GM21825 (cell line): ENCODE results near the gene MRPL21.
"Not testable (repeated sequence)": the region's sequence is repeated elsewhere in the genome, so short reads cannot be mapped to it uniquely, and the experiment has no call there.

Experiments
- ATAC-seq: cut with Tn5 transposase; IDR thresholded peaks from one replicate; pipeline ENCODE4 v1.9.1; 2021; ENCODE audit warnings: mild to moderate bottlenecking, moderate library complexity; ENCODE audit not compliant: unreplicated experiment

The MRPL21 gene

DNA sequence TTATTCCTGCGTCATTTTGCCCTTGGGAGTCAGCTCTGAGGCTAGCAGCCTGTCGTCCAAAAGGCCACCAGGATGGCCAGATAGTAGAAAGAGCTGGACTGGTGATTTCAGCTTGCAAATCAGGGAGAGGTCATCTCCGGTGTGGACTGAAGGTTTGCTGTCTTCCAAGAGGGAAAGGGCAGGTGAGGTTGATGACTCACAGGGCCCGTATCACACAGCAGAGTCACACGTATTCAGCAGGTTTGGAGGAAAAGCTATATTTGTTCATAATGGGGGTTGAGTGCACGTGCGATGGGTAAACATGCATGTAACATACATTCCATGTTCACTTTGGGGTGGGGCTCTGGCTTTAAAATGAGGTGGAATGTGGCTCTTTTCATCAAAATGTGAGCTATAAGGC, 25.6 kb downstream of the MRPL21 start:
- ATAC-seq = no peak

DNA sequence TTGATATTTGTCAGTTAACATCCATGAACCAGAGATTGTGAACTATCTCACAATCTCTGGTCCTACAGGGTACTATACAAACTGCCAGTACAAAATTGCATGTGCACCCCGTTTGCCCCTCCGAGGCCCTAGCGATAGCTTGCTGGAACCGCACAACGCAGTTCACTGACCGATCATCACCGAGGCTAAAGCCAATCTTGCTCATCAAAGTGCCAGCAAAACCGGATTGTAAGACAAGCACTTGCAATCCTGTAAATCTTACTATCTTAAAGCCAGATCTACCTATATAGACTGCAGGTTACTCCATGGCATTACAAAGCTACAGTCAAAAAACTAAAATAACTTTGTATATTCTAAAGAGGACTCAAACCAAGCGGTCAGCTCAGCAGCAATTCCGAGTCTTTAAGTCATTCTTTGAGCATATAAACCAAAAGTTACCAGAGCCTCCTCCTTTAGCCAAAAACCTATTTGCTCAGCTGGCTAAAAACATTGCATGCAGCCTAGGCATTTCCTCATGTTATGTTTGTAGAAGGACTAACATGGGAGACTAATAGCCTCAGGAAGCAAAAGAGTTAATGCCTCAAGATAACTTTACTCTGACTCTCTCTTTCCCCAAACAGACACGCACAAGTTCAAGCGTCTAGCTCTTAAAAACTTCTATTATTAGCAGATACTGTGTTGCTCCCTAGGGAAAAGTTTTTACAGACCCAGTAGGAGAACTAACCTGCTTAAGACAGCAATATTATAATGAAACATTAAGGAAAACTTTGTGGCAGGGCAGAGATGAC, 31.2 kb downstream of the MRPL21 start:
- ATAC-seq = no peak

DNA sequence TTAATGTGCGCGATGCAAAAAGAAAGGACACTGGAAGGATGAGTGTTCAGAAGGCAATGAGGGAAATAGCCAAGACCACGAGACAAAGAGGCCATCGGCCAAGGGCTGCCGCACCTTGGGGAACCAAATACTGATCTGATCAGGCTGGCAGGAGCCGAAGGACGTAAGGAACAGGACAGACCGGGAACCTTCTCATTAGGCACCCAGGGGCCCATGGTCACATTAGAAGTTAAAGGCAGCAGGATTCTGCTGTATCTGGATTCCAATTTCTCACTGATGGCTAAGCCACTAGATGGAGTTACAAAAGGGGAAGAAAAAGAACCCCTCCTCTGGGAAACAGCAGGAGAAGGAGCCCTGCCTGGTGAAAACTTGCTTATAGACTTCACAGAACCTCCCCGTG, 33.2 kb downstream of the MRPL21 start:
- no peak for ATAC-seq

DNA sequence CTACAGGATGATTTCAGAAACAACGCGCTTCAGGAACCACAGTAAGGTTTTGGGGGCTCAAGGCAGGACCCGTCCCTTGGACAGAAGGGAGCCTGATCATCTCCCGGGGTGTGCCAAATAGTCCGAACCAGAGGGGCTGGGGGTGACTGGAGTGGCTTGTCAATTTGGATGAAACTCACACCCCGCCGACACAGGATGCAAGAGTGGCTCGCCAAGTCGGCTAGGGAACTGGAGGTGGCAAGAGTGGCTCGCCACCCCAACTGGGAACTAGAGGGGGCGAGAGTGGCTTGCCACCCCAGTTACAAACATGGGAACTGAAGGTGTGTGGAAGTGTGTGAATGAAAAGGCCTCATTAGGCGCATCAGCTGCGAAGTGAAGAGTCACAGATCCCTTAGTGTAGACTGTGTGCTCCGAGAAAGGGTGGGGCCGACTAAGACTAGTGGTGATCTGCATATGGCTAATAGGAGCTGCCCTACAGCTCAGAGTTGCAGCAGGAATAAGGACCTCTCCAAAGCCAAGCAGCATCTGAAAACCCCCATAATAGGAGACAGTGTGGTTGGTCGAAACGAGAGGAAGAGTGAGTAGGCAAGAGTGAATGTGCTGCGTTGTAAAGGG, 35.3 kb downstream of the MRPL21 start:
- ATAC-seq = no peak

DNA sequence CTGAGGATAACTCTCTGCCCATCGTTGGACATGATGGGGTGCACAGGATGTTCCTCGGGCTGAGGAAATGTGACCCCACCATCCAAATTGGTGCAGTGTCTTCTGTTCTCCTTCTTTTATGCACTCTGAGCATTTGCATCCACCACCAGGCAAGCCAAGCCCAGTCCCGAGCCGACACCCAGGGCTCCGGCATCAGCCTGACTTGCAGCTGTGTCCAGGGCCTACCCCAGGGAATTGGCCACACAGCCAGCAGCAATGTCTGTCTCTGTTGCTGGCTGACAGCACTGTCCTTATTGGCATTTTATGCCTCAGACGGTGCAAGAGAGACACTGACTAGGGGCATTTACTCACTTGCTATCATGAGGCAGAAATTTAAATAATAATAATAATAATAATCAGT, 36.6 kb downstream of the MRPL21 start:
- no peak for ATAC-seq

DNA sequence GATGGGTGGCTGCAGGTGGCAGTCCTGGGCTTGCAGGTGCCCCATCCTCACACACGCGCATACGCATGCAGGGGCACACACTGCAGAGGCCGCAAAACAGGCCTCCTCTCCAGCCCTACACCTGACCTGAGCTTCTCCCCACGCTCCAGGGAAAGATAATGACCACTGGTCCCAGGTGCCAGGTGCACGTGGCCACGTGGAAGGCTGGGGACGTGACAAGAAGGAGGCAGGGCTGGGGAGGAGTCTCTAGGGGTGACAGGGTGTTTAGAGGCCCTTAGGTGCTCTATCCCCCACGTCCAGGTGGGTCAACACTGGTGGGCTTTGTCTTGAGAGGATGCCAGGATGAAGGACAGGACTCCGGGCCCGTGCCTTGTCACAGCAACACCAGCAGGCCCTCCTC, 38.4 kb downstream of the MRPL21 start:
- ATAC-seq = no peak

DNA sequence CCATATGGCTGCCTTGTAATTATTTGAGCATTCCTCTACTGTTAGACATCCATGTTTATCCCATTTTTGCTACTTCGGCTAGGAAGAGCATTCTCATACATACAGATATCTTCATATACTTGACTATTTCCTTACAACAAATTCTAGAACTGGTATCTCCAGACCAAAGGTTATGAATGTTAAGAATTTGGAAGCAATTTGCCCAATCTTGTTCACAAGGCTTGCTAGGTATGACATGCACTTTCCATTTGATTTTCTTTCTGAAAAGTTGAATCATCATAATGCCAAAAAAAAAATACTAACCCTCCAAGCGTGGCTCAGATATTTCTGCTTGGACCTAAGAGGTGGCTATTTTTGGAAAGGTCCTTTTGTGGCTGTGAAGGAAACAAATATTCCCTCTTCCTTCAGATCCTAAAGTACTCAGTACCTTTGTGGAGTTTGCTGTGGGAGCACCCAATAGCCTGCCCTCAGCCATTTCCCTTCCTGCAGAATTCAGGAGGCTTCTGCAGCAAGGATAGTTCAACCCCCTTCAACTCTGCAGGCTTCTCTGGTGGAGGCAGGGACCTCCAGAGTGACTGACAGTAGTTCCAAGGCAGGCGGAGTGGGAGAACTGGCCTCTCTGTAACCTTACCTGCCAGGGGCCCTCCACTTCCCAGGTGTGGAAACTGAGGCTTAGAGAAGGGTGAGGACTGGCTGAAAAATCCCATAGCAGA, 39.9 kb downstream of the MRPL21 start:
- no peak for ATAC-seq

DNA sequence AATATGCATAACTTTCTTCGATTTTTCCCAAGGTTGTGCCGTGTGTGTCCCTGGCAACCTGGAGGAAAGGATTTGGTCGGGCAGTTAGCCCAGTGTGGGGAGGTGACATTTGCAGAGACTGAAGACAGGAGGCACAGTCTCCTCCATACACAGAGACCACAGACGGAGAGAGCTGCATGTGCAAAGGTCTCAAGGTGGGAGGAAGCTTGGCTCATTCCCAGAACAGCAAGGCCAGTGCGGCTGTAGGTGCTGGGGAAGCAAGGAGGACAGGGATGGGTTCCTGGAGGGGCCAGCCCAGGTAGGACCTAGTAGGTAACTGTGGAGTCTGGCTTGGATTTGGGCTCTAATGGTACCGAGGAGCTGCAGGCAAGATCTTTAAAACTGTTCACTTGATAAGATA, 41.2 kb downstream of the MRPL21 start:
- ATAC-seq = no peak

DNA sequence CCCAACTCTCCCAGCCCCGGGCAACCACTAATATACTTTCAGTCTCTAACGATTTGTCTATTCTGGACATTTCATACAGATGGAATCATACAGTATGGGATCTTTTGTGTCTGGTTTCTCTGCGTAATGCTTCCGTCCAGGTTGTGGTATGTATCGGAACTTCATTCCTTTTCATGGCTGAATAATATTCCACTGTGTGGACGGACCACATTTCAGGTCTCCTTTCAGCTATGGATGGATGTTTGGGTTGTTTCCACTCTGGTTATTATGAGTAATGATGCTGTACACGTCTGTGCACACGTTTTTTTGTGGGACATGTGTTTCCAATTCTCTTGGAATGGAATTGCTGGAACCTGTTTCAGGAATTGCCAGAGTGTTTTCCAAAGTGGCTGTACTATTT, 44.5 kb downstream of the MRPL21 start:
- no peak for ATAC-seq

DNA sequence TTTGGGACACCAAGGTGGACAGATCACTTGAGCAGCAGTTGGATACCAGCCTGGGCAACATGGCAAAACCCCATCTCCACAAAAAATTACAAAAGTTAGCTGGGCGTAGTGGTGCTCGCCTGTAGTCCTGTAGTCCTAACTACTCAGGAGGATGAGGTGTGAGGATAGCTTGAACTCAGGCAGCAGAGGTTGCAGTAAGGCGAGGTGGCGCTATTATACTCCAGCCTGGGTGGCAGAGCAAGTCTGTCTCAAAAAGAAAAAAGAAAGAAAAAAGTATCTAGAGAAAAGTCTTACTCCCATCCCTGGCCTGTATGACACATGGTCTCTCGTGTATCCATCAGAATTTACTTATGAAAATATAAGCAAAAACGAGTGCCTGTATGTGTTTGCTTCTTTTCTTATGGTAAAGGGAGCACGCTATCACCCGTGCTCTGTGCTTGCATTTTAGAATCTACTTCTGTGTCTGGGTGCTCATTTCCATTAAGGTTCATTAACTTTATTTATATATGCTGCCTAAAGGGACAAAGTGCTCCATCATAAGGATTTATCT, 46.5 kb downstream of the MRPL21 start:
- no peak for ATAC-seq

DNA sequence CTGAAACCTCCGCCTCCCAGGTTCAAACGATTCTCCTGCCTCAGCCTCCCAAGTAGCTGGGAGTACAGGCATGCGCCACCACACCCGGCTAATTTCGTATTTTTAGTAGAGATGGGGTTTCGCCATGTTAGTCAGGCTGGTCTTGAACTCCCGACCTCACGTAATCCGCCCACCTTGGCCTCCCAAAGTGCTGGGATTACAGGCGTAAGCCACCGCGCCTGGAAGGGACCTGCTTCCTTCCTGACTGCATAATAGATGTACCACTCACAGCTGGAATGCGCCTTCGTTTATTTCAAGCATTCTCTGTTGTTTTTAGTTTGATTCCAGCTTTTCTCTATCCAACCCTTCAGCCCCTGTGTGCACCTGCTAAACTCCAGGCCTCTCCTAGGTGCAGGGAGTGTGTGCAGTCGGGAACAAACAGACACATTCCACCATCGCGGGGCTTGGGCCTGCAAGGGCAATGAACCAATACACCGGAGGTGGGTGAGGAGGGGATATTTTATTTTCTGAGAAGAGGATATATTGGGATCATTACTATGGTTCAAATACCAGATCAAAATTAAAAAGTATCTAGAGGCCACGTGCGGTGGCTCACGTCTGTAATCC, 47.1 kb downstream of the MRPL21 start:
- ATAC-seq = not testable (repeated sequence)

DNA sequence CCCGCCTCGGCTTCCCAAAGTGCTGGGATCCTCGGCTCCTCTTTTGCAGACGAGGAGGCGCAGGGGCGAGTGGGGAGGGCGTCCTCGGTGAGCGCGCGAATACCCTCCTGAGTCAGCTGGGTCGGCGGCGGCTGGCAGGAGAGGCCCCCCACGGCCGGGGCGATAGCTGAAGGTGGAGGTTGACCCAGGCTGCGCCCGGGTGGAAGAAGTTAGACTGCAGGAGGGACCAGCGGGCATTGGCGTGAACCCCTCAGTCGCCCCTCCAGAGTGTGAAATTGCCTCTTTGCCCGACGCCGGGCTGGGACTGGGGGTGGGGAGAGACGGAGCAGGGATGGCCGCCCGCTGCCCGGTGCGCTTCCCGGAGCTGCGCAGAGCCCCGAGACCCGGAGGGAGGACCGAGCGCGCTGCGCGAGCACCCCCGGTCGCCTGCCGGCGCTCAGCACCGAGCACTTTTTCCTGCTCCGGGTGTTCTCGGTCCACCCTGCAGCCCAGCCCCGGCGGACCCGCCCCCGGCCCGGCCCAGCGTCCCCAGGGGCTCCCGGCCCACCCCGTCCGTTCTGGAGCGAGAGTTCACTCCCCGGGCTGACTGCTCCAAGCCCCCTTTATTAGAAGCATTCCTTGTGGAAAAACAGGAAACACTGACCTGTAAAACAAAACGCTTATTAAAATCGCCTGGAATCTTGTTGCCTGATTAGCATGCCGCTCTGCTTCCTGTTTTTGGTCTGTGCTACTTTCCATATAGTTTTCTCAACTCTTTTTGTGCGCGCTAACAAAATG, 48.2 kb downstream of the MRPL21 start:
- no peak for ATAC-seq

DNA sequence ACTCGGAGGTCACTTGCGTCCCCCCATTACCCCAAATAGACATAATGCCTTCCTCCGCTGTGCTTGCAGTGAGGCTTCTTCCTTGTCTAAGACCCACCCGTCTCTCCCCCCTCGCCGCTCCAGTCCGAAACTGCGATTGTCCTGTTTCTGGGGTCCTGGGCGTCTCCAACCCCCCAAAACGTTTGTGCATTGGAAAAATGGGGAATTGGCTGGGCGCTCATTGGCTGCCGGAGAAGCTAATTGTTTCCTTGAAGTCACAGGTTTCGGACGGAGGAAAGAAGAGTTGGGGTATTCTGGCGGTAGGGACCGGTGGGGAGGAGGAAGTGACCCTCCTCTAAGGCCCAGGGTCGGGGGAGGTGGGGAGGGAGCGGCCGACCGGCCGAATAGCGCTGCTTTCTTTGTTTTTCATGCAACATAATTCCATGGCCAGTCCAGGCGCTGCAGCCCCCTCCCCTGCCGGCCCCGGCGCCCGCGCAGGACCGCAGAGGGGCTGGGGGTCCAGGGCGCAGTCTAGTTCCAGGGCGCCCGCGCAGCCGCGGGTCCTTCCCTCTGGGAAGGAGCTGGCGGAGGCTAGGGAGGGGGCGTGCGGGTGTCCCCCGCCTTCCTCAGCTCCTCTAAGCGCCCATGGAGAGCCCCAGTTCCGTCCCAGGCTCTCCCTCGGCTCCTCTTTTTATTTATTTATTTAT, 49.2 kb downstream of the MRPL21 start:
- no peak for ATAC-seq

DNA sequence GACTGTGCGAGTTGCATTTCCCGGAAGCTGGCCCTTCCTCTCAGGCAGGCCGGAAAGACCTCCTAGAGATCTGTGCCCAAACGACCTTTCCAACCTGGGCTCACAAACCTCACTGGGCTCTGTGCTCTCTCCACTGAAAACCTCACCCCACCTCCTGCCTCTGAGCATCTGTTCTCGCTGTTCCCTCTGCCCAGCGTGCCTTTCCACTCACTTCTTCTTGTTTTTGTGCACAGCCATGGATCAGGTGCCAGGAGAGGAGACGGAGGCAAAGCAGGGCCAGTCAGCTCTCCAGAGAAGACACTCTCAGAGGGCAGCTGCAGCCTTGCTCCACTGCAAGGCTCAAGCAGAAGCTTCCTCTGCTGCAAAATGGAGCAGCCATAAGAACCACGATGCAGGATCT, 51.0 kb downstream of the MRPL21 start:
- no peak for ATAC-seq

DNA sequence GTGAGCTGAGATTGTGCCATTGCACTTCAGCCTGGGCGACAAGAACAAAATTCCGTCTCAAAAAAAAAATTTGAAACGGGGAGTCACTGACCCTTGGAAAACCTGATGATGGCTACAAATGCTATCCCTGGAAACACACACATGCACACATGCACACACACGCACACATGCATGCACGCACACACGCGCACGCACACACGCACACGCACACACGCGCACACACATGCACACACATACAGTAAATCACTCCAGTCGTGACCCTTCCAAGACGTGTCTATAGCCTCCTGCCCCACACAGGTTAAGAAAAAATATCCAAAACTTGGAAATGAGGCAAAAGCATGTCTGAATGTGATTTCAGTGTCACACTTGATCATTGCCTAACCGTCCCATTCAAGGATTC, 55.2 kb downstream of the MRPL21 start:
- ATAC-seq = no peak

DNA sequence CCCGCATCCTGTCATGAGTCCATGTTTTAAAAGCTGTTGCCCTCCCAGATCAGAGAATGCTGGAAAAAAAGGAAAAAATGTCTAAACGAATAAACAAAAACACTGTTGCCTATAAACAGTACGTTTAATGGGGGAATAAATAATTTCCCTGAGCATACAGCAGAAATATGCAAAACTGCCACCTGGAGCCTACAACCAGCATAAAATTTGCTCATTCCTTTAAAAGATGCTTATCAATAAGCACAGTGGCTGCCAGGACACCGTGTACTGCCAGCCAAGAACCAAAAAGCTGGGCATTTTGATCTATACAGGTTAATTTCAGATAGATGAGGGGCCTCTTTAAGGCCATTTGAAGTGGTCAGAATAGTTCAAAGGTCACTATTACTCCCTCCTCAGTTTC, 56.2 kb downstream of the MRPL21 start:
- no peak for ATAC-seq

DNA sequence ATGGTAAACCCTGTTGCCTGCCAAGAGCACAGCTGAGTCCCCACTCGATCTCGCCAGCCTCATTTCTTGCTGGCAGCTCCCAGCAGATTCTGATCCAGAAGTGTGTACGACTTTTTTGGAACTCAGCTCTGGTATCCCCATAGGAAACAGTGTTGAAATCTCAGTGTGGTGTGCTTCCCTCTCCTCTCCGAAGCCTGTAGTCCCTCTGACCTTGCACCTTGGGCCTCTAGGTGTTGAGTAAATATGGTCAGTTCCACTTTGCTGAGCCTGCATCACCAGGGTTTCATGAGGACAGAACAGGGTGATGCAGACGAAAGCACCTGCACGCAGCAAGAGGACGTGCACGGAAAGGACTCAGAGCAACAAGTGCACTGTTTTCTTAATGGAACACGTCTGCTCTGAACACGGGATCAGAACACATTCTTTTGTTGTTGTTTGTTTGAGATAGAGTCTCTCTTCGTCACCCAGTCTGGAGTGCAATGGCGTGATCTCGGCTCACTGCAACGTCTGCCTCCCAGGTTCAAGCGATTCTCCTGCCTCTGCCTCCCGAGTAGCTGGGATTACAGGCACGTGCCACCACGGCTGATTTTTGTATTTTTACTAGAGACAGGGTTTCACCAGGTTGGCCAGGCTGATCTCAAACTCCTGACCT, 58.2 kb downstream of the MRPL21 start:
- ATAC-seq = no peak

DNA sequence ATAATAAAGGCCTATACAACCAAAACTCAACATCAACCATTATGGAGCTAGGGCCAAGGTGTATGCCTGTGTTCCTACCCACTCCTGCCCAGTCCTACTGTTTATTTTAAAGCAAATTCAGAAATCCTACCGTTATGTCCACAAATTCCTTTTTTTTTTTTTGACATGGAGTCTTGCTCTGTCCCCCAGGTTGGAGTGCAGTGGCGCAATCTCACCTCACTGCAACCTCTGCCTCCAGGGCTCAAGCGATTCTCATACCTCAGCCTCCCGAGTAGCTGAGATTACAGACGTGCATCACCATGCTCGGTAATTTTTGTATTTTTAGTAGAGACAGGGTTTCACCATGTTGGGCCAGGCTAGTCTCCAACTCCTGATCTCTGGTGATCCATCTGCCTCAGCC, 58.8 kb downstream of the MRPL21 start:
- no peak for ATAC-seq

DNA sequence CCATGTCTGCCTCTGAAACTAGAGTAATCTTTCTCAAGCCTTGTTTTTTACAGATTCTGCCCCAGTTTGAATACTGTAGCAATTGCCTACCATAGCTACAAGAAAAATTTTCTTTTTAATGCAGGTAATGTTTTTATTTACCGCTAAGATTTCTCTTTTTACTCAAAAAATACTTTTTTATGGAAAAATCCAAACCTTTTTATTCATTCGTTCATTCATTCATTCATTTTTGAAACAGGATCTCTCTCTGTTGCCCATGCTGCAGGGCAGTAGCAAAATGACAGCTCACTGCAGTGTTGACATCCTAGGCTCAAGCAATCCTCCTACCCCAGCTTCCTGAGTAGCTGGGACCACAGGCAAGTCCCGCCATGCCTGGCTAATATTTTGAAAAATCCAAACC, 59.3 kb downstream of the MRPL21 start:
- no peak for ATAC-seq
